ENCODE data around the gene MIB2. TPM values are rescaled to one million over a fixed set of nuclear protein-coding genes. Genes with fewer than 3 reads are reported as not detected.

MIB2 gene
- total and polyA plus RNA-seq, 2 donors (not counting 1 experiment from before 2014, with no cell fraction given) = 94.0 to 95.9 TPM

GRCh38 chr1:1678581-1679380 lies 63.5 kb downstream of the MIB2 start:
- WGBS (ENCODE audit: insufficient coverage) = 86% methylated on average over 24 of the region's 24 CpGs
- H3K4me3 Mint-ChIP-seq = peak overlapping the region; percentile 86
- ATAC-seq (ENCODE audit: low read depth) (peak; percentile 22), DNase-seq (peak; percentile 67)
- Histone ChIP-seq H4K20me1 (ENCODE audit: control insufficient read depth, insufficient read depth, low read length, poor library complexity, severe bottlenecking) (peaks cover 36% of the 10 kb centered on the region), H3K27ac (ENCODE audit: low read length in 2 of 2) (peak overlapping the region; percentile 74 to 76), H3K79me2 (ENCODE audit: control insufficient read depth, insufficient read depth, low read length) (peaks cover 39% of the 10 kb centered on the region), H3K4me2 (replicated peaks; ENCODE audit: low read depth, low read length, poor library complexity, severe bottlenecking) (peak overlapping the region; percentile 70), H3K9ac (ENCODE audit: low read length) (peak overlapping the region; percentile 47), H3K36me3 (replicated peaks in 1 of 2; ENCODE audit: control extremely low read depth in 1 of 2, control insufficient read depth in 1 of 2, extremely low read depth in 1 of 2, insufficient read depth in 2 of 2, low read length in 1 of 2) (peaks cover 0 to 14% of the 10 kb centered on the region in 2 experiments), H3K4me1 (ENCODE audit: control insufficient read depth in 2 of 2, insufficient read depth in 2 of 2, low read length in 2 of 2) (peaks cover 9 to 22% of the 10 kb centered on the region in 2 donors), H3K9me3 (ENCODE audit: control extremely low read depth in 1 of 3, control insufficient read depth in 2 of 3, insufficient read depth in 1 of 3, low read length in 2 of 3) (no peaks in the 10 kb centered on the region), H3K27me3 (replicated peaks in 1 of 4; ENCODE audit: control extremely low read depth in 1 of 4, control insufficient read depth in 3 of 4, insufficient read depth in 4 of 4, low read length in 3 of 4) (no peaks in the 10 kb centered on the region), H3K4me3 (ENCODE audit: control extremely low read depth in 1 of 5, extremely low read depth in 1 of 5, insufficient read depth in 1 of 5, low read depth in 2 of 5, low read length in 4 of 5) (peak overlapping the region in 1 of 5 experiments; percentile 56), H2AFZ (ENCODE audit: insufficient read depth, low read depth, low read length, poor library complexity, severe bottlenecking) (peak overlapping the region; percentile 43)
- no peaks in the 10 kb centered on the region for H3K27me3 Mint-ChIP-seq
- H3K9me3 Mint-ChIP-seq (ENCODE audit: insufficient read depth) = no peaks in the 10 kb centered on the region
- peak overlapping the region; percentile 98 for H3K27ac Mint-ChIP-seq
- intact Hi-C loops (cut with micrococcal nuclease) = loop anchor here (2.0 to 5.0 kb wide), 2 partner anchors 100 to 106 kb away; partner anchors contain the start of genes NADK and SSU72
- peak; percentile 59 for TF ChIP-seq CTCF (IDR thresholded peaks at IDR 0.05)
- TF ChIP-seq EZH2 (IDR thresholded peaks at IDR 0.05; ENCODE audit: borderline replicate concordance, insufficient read depth, low read depth, low read length, poor library complexity, severe bottlenecking) = no peak
- ChIA-PET POLR2A (interaction anchor here (0.5 to 1.3 kb wide), 5 partner anchors 63 to 528 kb away, joined by 4 to 6 read pairs (median 5); partner anchors contain the start of genes CCNL2 and MIB2), CTCF (interaction anchor here (0.9 to 1.3 kb wide), 5 partner anchors 10 to 230 kb away, joined by 3 to 4 read pairs (median 3); no protein-coding TSS in a partner anchor)
- H3K4me1 Mint-ChIP-seq = peaks cover 29% of the 10 kb centered on the region

Other genes starting within 250 kb of the MIB2 start
- gene AURKAIP1, start 240.3 kb upstream of the MIB2 start, total RNA-seq = 61.7 and 67.0 TPM in 2 replicates
- gene AURKAIP1, start 240.3 kb upstream of the MIB2 start, polyA plus RNA-seq = 47.3 and 61.1 TPM in 2 replicates
- 347 and 367 TPM in 2 replicates for gene CCNL2, start 216.2 kb upstream of the MIB2 start, total RNA-seq
- gene CCNL2, start 216.2 kb upstream of the MIB2 start, polyA plus RNA-seq = 263 and 333 TPM in 2 replicates
- 119 and 129 TPM in 2 replicates for gene MRPL20, start 208.2 kb upstream of the MIB2 start, total RNA-seq
- gene MRPL20, start 208.2 kb upstream of the MIB2 start, polyA plus RNA-seq = 55.9 and 59.3 TPM in 2 replicates
- not detected in 2 replicates for gene ANKRD65, start 194.2 kb upstream of the MIB2 start, total RNA-seq
- 0.12 TPM in 1 of 2 replicates, not detected in the other for gene ANKRD65, start 194.2 kb upstream of the MIB2 start, polyA plus RNA-seq
- not detected in 2 replicates for gene VWA1, start 179.8 kb upstream of the MIB2 start, total RNA-seq
- 0.09 TPM in 1 of 2 replicates, not detected in the other for gene VWA1, start 179.8 kb upstream of the MIB2 start, polyA plus RNA-seq
- gene ATAD3C, start 165.8 kb upstream of the MIB2 start, total RNA-seq = 0.20 and 0.56 TPM in 2 replicates
- 1.1 TPM in 2 replicates for gene ATAD3C, start 165.8 kb upstream of the MIB2 start, polyA plus RNA-seq
- 51.4 and 51.5 TPM in 2 replicates for gene ATAD3B, start 143.7 kb upstream of the MIB2 start, total RNA-seq
- gene ATAD3B, start 143.7 kb upstream of the MIB2 start, polyA plus RNA-seq = 50.9 and 62.0 TPM in 2 replicates
- gene ATAD3A, start 103.3 kb upstream of the MIB2 start, total RNA-seq = 17.5 and 22.9 TPM in 2 replicates
- gene ATAD3A, start 103.3 kb upstream of the MIB2 start, polyA plus RNA-seq = 17.8 and 18.2 TPM in 2 replicates
- 0.66 and 1.8 TPM in 2 replicates for gene TMEM240, start 74.9 kb upstream of the MIB2 start, total RNA-seq
- 0.28 and 0.40 TPM in 2 replicates for gene TMEM240, start 74.9 kb upstream of the MIB2 start, polyA plus RNA-seq
- 111 and 112 TPM in 2 replicates for gene SSU72, start 40.6 kb upstream of the MIB2 start, total RNA-seq
- 86.8 and 108 TPM in 2 replicates for gene SSU72, start 40.6 kb upstream of the MIB2 start, polyA plus RNA-seq
- 1.4 and 1.6 TPM in 2 replicates for gene FNDC10, start 15.4 kb upstream of the MIB2 start, total RNA-seq
- gene FNDC10, start 15.4 kb upstream of the MIB2 start, polyA plus RNA-seq = 0.52 and 1.4 TPM in 2 replicates
- 1.0 and 1.5 TPM in 2 replicates for gene MMP23B, start 16.7 kb downstream of the MIB2 start, total RNA-seq
- gene MMP23B, start 16.7 kb downstream of the MIB2 start, polyA plus RNA-seq = 1.7 and 3.4 TPM in 2 replicates
- gene CDK11B, start 43.5 kb downstream of the MIB2 start, total RNA-seq = 35.3 and 36.3 TPM in 2 replicates
- gene CDK11B, start 43.5 kb downstream of the MIB2 start, polyA plus RNA-seq = 14.1 and 19.6 TPM in 2 replicates
- 107 and 111 TPM in 2 replicates for gene SLC35E2B, start 77.3 kb downstream of the MIB2 start, total RNA-seq
- gene SLC35E2B, start 77.3 kb downstream of the MIB2 start, polyA plus RNA-seq = 64.4 and 67.7 TPM in 2 replicates
- gene CDK11A, start 108.9 kb downstream of the MIB2 start, total RNA-seq = 82.1 and 88.3 TPM in 2 replicates
- 111 and 138 TPM in 2 replicates for gene CDK11A, start 108.9 kb downstream of the MIB2 start, polyA plus RNA-seq
- gene NADK, start 163.0 kb downstream of the MIB2 start, total RNA-seq = 179 and 184 TPM in 2 replicates
- 149 and 194 TPM in 2 replicates for gene NADK, start 163.0 kb downstream of the MIB2 start, polyA plus RNA-seq

Data from B cell (primary cell).